ENCODE results near the gene YEATS4.

Gene YEATS4

GRCh38 chr12:69433653-69434052, 74.1 kb downstream of the YEATS4 start:
- DNase-seq (ENCODE audit: low read depth) = no peak

- DNase-seq (ENCODE audit: low read depth) = no peak
Measured at GRCh38 chr12:69435644-69436043, 76.1 kb downstream of the YEATS4 start.

- DNase-seq (ENCODE audit: low read depth) = no peak
Measured at GRCh38 chr12:69437073-69437472, 77.5 kb downstream of the YEATS4 start.

GRCh38 chr12:69438539-69438938, 79.0 kb downstream of the YEATS4 start:
- no peak for DNase-seq (ENCODE audit: low read depth)

GRCh38 chr12:69440016-69440415, 80.5 kb downstream of the YEATS4 start:
- no peak for DNase-seq (ENCODE audit: low read depth)

Measured in activated T-helper 9 cell treated with anti-CD3 and anti-CD28 coated beads, Interleukin-2, amount 50 U/mL, for 16 hours (primary cell).